NT2/D1 (cell line): ENCODE data around the gene PRKG1.

Experiments used
- YY1 ChIP-seq: IDR thresholded peaks from 2 replicates; pipeline ENCODE4 v1.6.1; 2011; ENCODE audit not compliant: insufficient read length, insufficient read depth
- ZNF274 ChIP-seq: IDR thresholded peaks from 2 replicates; pipeline ENCODE4 v1.6.1; 2011; ENCODE audit warnings: mild to moderate bottlenecking, low read depth, low read length

DNA sequence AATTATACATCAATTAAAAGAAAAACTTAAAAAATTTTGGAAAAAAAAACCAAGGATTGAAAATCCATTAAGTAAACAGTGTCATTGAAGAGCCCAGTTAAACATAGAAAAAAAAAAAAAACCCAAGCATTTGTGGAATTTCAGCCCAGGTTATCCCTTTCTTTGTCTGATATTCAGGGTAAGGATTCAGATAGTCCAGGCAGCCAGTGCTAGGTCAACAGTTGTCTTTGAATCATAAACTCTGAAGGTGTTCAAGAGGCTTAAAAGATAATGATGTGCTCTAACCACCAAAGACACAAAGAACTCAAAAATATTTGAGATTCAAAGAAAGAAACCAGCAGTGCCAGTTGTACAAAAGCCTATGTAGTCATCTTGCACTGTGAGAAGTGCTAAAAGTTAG is 969.5 kb downstream of the PRKG1 start:
- TF ChIP-seq ZNF274: no peak
- TF ChIP-seq YY1: no peak
